Superior temporal gyrus (tissue), 1 donor: ENCODE data around the gene FGGY.
A peak's percentile ranks its signal among the peaks of the same experiment; 100 is the strongest.
"Not testable (repeated sequence)": the region's sequence is repeated elsewhere in the genome, so short reads cannot be mapped to it uniquely, and the experiment has no call there.

ENCODE experiments used
- DNase-seq: peaks from one replicate; pipeline ENCODE4 v3.0.0-alpha.2; 2016; ENCODE audit errors: extremely low spot score

FGGY gene

DNA sequence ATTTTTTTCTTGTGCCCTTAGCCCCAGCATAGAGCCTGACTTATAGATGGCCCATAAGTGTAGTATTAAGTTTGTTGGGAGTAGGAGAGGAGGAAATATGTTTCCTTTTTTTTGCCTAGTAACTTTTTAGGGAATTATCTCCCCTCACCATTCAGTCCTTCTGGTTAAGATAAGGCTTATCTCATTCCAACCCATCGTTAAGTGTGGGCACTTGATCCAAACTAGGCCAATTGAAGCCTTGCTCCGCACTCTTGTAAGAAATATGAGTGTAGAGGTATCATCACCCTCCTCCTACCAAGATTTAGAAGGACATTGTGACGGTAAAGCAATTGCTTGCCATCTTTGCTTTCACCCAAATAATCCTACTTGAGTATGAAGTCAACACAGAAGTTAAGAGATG, 8.8 kb upstream of the FGGY start:
- no peak for DNase-seq

DNA sequence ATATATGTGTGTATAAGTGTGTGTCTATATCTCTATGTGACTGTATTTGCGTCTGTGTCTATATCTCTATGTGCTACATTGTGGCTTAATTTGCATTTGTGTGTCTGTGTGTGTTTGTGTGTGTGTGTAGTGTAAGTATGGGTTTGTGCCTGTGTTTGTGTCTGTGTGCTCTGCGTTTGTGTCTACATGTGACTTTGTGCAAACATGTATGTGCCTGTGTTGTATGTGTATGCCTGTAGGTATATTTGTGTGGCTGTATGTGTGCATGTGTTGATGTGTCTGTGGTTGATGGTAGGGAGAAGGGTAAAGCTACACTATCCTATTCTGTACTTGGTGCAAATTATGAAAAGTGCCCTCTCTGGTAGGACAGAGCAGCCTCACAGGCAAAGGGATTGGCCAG, 7.3 kb upstream of the FGGY start:
- no peak for DNase-seq

DNA sequence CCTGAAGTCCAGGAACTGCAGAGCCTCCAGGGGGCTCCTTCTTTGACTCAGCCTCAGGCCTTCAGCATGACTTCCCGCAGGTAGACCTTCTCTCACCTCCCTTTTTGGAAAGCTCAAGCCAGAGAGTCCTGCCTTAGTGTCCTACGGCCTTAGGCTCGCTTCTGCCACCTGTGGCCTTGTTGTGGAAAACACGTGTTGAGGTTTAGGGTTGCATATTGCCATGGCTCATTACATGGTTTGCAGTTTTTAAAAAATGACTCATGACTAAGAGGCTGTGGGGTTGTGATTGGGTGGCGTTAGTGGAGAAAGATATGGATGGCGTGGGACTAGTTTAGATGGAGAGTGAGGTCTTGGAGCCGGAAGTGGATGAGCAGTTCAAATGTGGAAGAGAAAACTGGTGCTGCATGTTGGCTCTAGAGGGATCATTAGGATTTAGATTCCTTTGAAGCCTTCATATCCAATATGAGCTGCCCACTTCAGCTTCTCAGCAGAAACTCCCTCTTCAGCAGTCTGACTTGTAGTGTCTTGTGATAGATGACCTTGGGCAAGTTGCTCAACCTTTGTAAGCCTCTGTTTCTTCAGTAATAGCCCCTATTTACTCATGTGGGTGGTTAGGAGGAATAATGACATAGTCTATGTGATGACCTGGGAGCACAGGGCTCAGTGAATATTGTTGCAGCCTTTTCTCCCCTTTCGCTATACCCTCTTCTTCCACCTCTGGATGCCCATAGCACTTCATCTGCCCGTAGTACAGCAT, 6.5 kb upstream of the FGGY start:
- no peak for DNase-seq

DNA sequence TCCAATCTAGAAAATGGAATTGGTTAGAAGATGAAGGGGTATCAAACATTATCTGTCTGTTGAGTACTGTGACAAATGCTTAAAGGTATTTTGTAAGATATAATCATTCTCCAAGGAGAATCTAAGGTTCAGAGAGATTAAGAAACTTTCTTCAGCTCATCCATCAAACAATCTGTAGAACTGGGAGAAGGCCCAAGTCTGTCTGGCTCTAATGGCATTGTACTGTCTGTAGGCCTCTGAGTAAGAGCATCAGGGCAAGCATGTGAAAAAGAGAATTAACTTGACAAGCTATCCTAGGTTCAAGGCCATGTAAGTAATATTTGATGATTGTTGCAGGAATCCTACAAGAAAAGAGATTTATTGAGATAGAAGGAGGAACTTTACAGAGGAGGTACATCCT, 5.3 kb upstream of the FGGY start:
- no peak for DNase-seq

DNA sequence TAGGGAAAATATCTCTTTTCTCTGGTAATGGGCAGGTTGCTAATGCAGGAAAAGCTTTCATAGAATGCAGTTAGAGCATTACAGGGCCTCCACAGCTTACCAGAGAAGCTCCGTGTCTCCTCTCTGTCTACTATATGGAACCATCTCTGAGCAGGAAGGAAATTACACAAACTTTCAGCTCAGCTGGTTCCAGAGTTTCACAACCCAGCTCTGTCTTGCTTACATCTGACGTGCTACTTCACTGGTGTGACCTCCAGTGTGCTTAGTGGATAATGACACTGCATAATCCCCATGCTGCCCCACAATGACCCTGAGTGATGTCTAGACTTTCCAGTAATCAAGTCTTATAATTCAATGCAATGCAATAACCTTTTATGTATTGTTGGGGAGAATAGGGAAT, 4.3 kb upstream of the FGGY start:
- peak; percentile 49 for DNase-seq

DNA sequence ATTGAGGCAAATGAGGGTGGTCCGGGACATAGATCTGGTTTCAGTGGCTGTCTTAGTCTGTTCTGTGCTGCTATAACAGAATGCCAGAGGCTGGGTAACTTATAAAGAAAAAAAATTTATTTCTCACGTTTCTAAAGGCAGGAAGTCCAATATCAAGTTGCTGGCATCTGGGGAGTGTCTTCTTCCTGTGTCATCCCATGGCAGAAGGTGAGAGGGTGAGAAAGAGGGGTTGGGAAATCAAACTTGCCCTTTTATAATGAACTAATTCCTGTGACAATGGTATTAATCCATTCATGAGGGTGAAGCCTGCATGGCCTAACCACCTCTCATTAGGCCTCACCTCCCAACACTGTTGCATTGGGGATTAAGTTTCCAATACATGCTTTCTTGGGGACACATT, 3.7 kb upstream of the FGGY start:
- no peak for DNase-seq

DNA sequence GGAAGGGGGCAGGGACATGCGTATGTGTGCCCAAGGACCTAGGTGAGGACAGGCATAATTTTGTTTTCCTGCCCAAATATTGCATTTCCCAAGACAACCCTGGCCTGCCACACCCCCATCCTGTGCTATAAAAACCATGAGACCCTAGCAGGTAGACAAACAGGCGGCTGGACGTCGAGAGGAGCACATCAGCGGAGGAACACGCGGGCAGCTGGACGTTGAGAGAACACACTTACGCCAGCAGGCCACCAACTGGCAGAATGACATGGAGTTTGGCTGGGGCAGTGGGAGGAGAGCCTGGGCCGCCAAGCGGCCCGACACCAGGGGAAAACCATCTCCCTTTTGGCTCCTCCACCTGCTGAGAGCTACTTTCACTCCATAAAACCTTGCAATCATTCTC, 3.0 kb upstream of the FGGY start:
- no peak for DNase-seq

DNA sequence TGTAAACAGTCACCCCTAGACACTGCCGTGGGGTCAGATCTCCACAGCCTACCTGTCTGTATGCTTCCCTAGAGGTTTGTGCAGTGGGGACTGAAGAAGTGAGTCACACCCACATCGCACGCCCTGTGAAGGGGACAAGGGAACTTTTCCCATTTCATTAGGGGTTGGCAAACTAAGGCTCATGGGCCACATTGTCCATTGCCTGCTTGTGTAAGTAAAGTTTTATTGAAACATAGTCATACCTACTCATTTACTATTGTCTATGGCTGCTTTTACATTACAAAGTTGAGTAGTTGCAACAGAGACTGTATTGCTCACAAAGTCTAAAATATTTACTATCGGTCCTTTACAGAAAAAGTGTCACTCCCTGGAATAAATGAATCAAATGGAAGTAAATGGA, 2.5 kb upstream of the FGGY start:
- no peak for DNase-seq

DNA sequence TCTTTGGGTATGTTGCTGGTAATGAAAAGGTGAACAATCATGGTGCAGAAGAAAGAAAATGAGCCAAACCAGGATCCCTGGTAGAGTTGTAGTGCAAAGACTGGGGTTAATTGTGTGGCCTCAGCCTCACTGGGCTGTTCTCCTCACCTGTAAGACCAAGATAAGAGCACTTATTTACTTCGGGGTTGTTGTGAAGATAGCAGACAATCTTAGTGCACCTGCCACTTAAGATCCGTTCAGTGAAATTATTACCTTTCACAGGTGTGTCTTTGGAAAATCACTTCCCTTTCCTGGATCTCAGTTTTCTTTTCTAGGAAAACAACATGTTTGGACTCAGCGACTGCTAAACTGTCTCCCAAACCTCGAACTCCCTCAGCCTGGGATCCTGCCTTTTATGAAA, 1.3 kb upstream of the FGGY start:
- DNase-seq = peak; percentile 13

DNA sequence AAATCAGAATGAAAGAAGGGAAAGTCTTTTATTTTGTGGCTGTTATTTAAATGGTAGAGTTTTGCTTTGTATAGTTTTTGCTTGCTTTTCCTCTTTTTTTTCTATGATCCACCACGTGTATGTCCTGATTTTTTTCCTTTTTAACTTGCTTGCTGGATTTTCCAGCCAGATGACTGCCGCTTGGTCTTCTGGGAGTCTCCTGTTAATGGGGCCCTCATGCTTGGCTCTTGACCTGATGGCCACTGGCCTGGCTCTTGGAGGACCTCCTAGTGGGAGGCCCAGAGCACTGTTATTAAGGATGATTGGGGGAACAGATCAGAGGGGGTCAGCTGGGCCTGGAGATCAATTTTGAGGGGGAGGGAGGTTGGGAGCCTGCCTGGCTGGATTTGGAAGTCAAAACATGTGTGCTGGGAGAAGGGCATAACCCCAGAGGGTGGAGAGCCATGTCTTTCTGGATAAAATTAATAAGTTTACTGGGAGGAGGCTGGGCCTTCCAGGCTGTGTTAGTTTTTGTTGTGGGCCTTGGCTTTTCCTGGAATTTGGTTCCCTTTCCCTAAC, 1.2 kb downstream of the FGGY start:
- DNase-seq = no peak

DNA sequence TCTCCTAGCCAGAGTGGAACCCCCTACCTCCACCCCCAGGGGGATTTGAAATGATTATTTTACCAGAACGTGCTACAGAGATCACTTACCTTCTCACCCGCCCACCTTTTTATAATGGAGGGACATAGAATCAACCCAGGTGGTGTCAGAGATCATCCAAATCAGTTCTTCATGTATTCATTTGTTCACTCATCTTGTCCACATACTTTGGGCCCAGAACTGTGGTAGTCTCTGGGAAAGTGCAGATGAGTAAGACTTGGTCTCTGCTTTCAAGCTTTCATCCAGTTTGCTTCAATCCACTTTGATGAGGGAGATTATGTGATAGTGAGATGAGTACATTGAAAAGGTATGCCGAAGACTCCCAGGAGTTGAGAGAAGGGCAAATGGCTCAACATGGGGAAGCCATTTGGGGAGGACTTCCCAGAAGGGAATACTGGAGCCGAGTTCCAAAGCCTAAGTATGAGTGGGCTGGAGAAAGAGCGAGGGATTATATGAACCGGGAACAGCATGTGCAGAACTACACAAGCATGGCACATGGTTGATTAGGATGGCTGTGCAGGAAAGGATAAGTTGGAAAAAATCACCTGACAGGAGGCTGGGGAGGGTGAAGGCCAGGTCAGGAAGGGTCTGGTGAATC, 1.9 kb downstream of the FGGY start:
- no peak for DNase-seq

DNA sequence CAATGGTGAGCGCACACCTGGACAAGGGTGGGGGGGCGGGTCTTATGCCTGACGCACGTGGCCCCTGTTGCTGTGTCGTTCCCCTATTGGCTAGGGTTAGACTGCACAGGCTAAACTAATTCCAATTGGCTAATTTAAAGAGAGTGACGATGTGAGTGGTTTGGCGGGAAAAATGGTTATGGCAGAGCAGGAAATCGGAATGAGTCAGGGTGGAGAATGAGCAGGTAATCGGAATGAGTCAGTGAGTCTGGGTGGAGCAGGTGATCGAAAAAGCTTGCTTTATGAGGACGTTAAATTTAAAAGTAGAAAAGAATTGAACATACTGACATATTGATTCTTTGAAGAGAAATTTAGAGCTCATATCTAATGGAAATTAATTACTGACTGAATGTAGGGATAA, 2.8 kb downstream of the FGGY start:
- DNase-seq = not testable (repeated sequence)

DNA sequence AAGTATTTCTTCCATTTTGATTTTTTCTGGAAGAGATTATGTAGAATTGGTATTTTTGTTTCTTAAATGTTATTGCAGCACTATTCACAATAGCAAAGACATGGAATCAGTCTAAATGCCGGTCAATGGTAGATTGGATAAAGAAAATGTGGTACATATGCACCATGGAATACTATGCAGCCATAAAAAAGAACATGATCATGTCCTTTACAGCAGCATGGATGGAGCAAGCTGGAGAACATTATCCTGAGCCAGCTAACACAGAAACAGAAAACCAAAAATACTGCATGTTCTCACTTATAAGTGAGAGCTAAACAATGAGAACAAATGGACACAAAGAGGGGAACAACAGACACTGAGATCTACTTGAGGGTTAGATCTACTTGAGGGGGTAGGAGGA, 5.4 kb downstream of the FGGY start:
- DNase-seq = no peak

DNA sequence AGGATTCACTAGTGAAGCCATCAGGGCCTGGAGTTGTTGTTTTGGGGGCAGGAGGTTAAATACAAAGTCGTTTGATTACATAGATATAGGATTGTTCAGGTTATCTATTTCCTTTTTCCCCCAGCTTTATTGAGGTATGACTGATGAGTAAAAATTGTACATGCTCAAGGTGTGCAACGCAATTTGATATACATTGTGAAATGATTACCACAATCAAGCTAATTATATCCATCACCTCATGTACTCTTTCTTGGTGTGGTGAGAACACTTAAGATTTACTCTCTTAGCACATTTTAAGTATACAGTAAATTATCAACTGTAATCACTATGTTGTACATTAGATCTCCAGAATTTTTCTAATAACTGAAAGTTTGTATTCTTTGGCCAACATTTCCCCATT, 6.0 kb downstream of the FGGY start:
- no peak for DNase-seq

DNA sequence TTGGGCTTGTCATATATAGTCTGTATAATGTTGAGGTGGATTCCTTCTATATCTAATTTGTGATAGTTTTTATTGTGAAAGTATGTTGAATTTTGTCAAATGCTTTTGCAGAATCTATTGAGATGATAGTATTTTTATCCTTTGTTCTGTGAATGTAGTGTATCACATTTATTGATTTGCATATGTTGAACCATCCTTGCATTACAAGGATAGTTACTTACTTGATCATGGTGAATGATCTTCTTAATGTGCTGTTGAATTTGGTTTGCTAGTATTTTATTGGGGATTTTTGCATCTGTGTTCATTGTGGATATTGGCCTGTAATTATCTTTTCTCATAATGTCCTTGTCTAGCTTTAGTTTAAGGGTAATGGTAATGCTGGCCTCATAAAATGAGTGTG, 8.3 kb downstream of the FGGY start:
- no peak for DNase-seq

DNA sequence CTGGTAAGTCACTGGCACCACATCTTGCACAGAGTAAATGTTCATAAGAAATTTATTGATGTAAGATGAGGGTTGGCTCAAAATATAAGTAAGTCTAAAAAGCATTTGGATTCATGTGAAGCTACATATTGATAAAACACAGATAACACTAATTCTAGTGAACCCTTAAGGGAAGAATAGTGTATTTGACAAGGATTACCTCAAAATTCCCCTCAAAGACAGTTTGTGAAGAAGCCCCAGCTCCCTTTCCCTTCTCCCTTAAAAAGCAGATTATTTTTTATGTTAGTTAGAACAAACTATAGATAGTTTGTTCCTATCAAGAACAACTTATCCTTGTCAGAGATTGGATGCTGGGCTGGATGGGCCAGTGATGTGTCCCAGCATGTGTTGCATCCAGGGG, 10.7 kb downstream of the FGGY start:
- DNase-seq = no peak

DNA sequence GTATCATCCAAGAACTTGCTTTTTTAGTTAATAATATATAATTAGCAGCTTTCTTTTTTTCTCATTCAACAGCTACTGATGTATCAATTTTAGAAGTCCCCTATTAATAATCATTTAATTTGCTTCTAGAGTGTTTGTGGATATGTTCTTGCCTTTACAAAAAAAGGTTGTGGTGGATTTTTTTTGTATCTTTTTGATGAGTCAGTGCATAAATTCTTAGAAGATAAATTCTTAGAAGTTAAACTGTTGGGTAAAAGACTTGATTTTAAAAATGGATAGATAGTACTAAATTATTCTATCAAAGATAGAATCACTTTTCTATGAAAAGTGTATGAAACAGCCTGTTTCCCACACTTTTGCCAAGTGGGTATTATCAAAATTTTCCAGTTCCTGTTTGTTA, 11.9 kb downstream of the FGGY start:
- no peak for DNase-seq

DNA sequence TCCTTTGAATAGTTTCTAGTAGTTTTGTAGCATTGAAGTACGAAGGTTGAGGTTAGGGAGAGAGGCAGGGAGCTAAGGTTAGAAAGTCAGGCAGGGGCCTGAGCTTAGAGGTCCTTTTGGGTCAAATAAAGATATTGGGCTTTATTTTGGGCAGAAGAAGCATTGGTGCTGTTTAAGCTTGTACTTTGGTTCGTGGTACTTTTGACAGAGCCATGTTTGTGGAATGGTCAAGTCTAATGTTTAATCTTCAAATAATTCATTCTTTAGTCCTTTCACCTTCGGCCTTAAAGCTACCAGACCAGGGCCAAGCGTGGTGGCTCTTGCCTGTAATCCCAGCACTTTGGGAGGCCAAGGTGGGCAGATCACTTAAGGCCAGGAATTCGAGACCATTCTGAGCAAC, 12.5 kb downstream of the FGGY start:
- no peak for DNase-seq

DNA sequence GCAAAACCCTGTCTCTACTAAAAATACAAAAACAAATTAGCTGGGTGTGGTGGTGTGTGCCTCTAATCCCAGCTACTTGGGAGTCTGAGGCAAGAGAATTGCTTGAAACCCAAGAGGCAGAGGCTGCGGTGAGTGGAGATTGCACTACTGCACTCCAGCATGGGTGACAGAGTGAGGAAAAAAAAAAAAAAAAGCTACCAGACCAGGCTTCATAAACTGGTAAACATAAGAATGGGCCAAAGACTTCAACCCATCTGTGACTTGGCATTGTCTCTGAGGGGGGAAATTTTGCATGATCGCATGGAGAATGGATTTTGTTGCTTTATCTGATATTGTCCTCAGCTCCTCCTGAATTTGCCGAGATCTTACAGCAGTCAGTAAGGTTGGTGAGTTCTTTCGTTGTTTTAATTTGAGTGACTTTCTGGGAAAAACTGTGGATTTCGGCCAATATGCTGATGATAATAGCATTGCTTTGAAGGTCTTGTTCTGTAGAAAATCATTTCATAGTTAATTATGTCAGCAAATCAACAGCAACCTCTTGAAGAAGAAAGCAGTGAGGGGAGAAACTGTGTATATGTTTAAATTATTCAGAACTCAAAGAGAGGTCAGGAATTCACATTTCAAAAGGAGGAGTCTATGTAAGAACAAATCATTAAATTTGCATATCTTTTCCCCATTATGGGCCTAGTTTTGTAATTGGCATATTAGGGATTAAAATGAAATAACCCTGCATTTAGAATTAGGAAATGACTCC, 13.1 kb downstream of the FGGY start:
- no peak for DNase-seq

DNA sequence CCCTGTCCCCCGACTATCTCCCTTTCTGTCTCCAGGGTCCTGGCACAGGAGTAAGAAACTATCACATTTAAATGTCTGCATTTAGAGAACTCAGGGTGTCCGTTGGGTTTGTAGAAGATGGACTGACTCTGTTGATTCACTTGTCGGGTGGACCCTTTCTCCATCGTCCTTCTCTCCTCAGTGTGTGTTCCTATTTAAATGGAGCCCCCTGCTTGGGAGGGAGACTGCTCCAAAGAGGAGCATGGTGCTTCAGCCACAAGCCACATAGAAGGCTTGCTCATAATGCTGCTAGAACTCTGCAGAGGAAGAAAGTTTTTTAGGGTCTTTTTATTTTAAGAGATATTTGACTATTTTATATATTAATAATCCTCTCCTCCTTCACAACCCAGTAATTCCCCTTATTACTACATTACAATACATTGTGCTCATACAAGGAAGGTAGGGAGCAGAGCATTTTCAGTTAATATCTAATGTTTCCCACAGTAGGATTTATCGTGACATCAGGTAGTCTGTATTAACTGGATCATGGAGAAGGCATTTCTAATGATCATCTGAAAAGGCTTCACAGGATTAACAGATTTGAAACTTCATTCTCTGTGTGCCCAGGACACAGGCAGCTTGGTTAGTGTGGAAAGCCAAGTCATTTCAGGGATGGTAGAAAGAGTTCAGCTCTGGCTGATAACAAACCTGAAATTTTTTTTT, 13.8 kb downstream of the FGGY start:
- DNase-seq = no peak

DNA sequence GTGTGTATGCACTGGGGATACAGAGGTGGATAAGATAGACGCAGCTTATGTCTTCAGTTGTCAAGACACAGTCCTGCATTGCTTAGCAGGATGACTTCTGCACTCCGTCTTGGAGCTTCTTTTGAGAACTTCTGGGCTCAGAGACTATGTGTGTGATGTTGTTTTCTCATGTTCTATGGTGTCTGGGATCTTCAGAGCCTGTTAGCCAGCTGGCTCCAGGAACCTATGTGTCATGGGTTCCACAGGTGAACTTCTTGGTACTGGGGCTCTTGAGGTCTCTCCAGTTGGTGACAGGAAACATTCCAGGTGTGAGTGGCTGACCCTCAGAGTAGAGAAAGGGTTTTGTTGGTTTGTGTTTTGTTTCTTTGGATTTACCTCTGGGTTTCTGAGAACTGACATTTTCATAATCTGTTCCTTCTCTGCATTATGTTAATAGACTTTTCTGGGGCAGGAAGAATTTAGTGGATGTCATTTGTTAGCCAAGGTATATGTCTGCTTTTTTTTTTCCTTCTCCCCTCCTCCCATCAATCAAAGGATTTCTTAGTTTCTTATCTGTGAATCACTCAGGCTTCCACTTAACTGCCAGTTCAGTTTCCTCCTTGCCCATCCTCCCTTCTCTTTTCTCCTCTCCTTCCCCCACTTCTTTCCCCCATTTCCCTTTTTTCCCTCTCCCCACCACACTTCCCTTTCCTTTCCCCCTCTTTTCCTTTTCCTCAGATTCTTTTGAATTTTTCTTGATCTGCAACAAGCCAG, 18.1 kb downstream of the FGGY start:
- no peak for DNase-seq
